Spinal cord (tissue), 10 donors: ENCODE measurements around the gene EEF2KMT. TPM values are rescaled to one million over a fixed set of nuclear protein-coding genes. Genes with fewer than 3 reads are reported as not detected.
A peak's percentile ranks its signal among the peaks of the same experiment; 100 is the strongest.
"Not testable (repeated sequence)": the region's sequence is repeated elsewhere in the genome, so short reads cannot be mapped to it uniquely, and the experiment has no call there.

Source experiments
- DNase-seq, 6 donors: peaks; one replicate each; pipeline versions ENCODE4 v3.0.0 to v3.0.0-alpha.2; 2013 to 2015; ENCODE audit warnings: low spot score in 6 of 6, low read depth in 4 of 6
- H3K27ac ChIP-seq: one replicate; pipeline ENCODE4 v1.5.1; 2013; ENCODE audit warnings: low read depth, low read length, control low read depth
- H3K27me3 ChIP-seq: one replicate; pipeline ENCODE4 v1.6.1; 2013; ENCODE audit warnings: low read length; ENCODE audit not compliant: control insufficient read depth, insufficient read depth
- H3K36me3 ChIP-seq: one replicate; pipeline ENCODE4 v1.6.1; 2013; ENCODE audit warnings: low read length; ENCODE audit not compliant: control insufficient read depth, insufficient read depth
- H3K4me1 ChIP-seq: one replicate; pipeline ENCODE4 v1.6.1; 2013; ENCODE audit warnings: low read length; ENCODE audit not compliant: control insufficient read depth, insufficient read depth
- H3K4me3 ChIP-seq: one replicate; pipeline ENCODE4 v1.5.1; 2013; ENCODE audit warnings: low read depth, low read length, control low read depth
- H3K9me3 ChIP-seq: one replicate; pipeline ENCODE4 v1.6.1; 2013; ENCODE audit warnings: low read length; ENCODE audit not compliant: control insufficient read depth, insufficient read depth
- WGBS: methylation state at CpG from one replicate; pipeline ENCODE4 v1.1.5; 2013; ENCODE audit warnings: missing lambda C conversion rate; ENCODE audit not compliant: insufficient coverage; 5-methylcytosine and 5-hydroxymethylcytosine counted together
- polyA plus RNA-seq, 2 donors: library from polyadenylated mRNA; unstranded; fragments of 120-200 nt; gene quantifications; one replicate each; pipeline ENCODE4 v1.2.1, GENCODE V29; 2013; ENCODE audit not compliant: insufficient read length in 2 of 2
- total RNA-seq, 2 donors: library from RNA; depleted of rRNA in 1 of 2; stranded (reverse); fragments of 120-200 nt in 1 of 2; fragments of >200 nt in 1 of 2; gene quantifications; one replicate each; pipeline versions ENCODE4 v1.2.3 to v1.2.4, GENCODE V29; 2013 to 2014
- donor health status: healthy.

Gene EEF2KMT
- total and polyA plus RNA-seq, 4 donors, result 6.7 to 15.3 (median 11.5) TPM

DNA sequence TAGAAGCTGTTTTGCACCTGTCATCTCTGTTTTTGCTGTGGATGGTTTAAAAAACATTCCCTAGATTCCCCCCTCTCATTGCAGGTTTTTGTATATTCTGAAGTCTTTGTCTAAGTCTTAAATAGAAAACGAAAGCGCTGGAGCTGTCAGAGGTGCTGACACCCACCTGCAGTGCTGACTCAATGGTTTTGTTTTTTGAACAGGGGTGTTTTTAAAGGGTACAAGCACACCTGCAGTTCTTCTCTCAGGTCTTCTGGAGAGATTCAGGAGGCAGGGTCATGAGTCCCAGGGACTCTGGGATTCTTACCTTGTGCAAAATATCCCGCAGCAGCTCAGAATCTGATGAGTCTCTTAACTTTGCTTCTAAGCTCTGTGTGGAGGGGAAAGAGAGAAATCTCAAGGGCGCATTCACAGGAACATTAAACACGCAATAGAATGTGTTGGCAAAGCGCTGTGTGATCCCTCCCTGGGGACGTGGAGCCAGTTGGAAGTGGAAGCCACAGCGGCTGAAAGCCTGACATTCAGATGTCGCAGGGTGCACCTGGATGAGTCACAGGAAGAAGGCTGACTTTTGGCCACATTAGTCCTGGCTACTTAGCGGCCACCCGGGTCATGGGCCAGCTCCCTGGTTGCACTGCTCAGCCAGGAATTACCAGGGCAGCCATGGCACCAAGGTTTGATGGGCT, 2.3 kb downstream of the EEF2KMT start:
- H3K27ac ChIP-seq, H3K4me3 ChIP-seq, H3K9me3 ChIP-seq, H3K4me1 ChIP-seq, H3K27me3 ChIP-seq, H3K36me3 ChIP-seq: not testable (repeated sequence)
- DNase-seq, result peak in 1 of 6 donors; percentile 74
- 66% methylated on average over 9 of the region's 11 CpGs for WGBS

DNA sequence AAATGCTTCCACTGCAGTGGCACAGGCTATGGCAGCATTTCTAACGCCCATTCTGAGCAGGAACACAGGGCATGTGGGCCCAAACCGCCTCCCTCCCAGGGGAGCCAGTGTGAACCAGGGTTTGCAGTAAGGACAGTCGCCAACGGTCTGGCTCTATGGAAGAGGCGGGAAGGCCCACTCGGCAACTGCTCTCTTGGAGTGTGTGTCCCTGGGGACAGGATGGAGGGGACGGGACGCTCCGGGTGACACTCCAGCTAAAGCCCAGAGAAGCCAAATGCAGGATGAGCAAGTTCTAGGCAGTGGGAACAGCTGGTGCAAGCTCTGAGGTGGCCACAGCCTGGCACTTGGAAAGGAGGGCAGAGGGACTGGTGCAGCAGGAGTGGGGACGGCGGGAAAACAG, 3.8 kb downstream of the EEF2KMT start:
- not testable (repeated sequence) for H3K9me3 ChIP-seq, H3K4me1 ChIP-seq, DNase-seq, H3K27me3 ChIP-seq, H3K4me3 ChIP-seq, H3K27ac ChIP-seq
- 83% methylated on average over 9 of the region's 11 CpGs for WGBS
- H3K36me3 ChIP-seq, result peaks cover 12% of the 10 kb centered on the region

DNA sequence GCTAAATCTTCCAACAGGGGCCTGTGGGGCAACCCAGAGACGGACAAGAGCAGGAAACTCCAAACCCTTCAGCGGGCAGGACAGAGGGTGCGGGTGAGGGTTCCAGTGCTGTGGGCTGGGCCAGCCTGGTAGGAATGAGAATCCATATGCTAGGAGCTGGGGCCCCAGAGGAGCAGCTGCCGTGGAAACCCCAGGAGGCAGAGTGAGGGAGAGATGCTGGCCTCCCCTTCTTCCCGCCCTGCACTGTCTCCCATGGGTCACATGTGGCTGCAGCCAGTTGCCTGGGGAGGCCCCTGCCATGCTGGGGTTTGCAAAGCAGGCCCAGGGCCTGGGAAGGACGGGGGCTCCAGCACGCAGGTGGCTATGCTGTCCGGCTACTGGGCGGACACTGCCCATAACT, 4.5 kb downstream of the EEF2KMT start:
- peaks cover 19% of the 10 kb centered on the region for H3K36me3 ChIP-seq

DNA sequence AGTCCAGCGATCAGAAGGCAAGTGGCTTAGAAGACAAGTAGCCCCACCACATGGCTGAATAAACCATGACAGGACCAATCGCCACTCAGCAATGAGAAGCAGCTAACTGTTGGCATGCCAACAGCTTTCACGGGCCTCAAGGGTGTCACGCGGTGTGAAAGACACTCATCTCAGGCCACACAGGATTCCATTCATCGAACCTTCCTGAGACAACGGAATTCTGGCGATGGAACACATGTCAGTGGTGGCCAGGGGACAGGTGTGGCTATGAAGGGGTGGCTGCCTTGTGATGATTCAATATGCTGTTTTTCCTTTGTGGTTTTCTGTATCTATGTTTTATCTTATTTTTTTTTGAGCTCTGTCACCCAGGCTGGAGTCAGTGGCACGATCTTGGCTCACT, 7.0 kb downstream of the EEF2KMT start:
- H3K27me3 ChIP-seq, result not testable (repeated sequence)
- WGBS, result 100% methylated on average over 2 of the region's 9 CpGs

More for the DNA sequence above, 4.5 kb downstream of the EEF2KMT start:
- not testable (repeated sequence) for H3K4me3 ChIP-seq, H3K9me3 ChIP-seq, H3K4me1 ChIP-seq, H3K27ac ChIP-seq, DNase-seq, H3K27me3 ChIP-seq
- WGBS, result 90% methylated on average over 2 of the region's 9 CpGs

DNA sequence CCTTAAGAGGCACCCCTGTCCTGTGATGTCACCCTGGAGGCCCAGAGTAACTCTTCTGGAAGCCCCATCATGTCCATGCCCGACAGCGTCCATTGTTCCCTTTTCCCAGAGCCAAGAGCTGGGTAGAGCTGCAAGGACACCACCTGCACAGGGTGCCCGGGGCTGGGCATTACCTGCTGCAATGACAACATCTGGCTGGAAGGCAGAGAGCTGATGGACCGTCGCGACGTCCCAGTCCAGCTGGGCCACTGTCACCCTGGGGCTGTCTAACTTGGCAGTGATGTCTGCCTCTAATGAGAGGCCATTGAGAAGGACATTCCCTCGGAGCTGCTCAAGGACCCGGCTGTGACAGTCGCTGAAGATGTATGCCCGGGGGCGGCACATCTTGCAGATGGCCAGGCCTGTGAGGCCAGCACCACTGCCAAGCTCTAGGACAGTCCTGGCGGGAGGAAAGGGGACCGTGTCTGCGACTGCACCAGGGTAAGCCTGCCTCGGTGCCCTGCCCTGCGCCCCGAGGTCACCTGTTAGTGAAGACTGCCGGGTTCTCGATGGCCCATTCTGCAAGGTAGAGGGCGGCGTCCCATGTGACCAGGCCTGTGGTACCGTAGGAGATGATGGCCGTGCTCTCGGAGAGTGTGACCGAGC, 7.6 kb downstream of the EEF2KMT start:
- not testable (repeated sequence) for H3K4me3 ChIP-seq, H3K9me3 ChIP-seq, H3K4me1 ChIP-seq, DNase-seq, H3K27ac ChIP-seq, H3K27me3 ChIP-seq
- 91% methylated on average over 25 of the region's 26 CpGs for WGBS
- H3K36me3 ChIP-seq, result peaks cover 27% of the 10 kb centered on the region

More for the DNA sequence above, 7.0 kb downstream of the EEF2KMT start:
- H3K4me1 ChIP-seq, H3K9me3 ChIP-seq, H3K4me3 ChIP-seq, H3K27ac ChIP-seq, DNase-seq: not testable (repeated sequence)
- H3K36me3 ChIP-seq, result peaks cover 26% of the 10 kb centered on the region

DNA sequence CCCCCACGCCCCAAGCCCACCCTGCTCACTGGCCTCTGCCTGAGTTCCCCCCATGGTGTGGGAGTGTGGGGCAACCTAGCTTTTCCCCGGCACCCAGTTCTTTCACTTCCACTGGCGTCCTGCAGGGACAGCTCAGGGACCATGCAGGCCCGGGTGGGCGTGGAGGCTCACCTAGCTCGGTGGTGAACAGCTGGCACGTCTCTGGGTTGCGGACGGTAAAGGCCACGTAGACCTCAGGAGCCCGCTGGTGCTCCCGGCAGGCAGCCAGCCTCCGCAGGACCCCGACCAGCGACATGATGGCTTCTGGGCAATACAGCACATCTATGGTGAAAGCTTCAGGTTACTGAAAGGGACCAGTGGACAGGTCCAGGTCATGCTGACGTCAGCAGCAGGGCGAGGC, 8.7 kb downstream of the EEF2KMT start:
- WGBS, result 96% methylated on average over 11 of the region's 17 CpGs
- peaks cover 33% of the 10 kb centered on the region for H3K36me3 ChIP-seq
- H3K27ac ChIP-seq, DNase-seq, H3K4me3 ChIP-seq, H3K27me3 ChIP-seq, H3K4me1 ChIP-seq, H3K9me3 ChIP-seq: not testable (repeated sequence)

DNA sequence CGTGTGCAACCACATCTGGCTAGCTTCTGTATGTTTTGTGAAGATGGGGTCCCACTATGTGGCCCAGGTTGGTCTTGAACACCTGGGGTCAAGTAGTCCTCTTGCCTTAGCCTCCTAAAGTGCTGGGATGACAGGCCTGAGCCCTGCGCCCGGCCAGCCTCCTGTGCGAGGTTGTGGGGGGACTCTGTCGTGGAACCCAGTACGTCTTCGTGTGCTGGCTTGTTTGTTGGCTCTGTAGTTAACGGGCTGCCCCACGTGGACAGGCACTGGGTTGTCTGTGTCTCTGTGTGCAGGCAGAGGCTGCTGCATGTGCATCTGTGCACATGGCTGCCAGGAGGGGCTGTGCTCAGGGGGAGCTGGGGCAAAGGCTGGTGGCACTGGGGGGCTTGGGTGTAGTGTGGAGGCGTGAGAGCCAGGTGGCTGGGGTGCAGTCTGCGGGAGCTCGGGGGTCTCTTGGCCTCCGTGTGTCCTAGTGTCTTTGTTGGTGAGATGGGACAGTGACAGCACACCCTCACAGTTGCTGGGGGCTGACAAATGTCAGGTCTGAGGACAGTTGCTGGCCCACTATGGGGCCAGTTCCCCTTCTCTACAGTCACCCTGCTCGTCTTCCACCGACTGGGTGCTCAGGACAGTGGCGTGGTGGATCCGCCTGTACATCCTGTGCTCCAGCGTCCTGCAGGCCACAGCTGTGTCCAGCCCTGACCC, 9.4 kb downstream of the EEF2KMT start:
- H3K36me3 ChIP-seq, result peaks cover 39% of the 10 kb centered on the region
- not testable (repeated sequence) for H3K27me3 ChIP-seq, DNase-seq, H3K27ac ChIP-seq, H3K4me3 ChIP-seq, H3K9me3 ChIP-seq, H3K4me1 ChIP-seq
- 91% methylated on average over 17 of the region's 18 CpGs for WGBS

DNA sequence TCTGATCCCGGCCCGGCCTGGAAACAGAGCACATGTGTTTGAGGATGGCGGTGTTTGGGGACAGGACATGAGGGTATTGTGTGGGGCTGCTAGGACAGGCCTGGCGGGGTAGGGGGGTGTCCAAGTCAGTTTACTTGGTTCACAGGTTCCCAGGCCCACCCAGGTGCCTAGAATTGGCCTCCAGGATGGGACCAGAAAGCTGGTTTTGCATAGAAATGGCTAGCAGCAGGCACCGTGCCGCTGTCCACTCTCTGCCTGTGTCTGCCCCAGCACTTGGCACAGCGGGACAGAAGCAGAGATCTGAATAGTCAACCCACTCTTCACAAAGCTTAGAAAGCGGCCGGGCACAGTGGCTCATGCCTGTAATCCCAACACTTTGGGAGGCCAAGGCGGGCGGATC, 11.9 kb downstream of the EEF2KMT start:
- H3K4me3 ChIP-seq, H3K9me3 ChIP-seq, H3K27me3 ChIP-seq, DNase-seq, H3K27ac ChIP-seq, H3K4me1 ChIP-seq: not testable (repeated sequence)
- WGBS, result 97% methylated on average over 9 of the region's 11 CpGs
- H3K36me3 ChIP-seq, result peaks cover 55% of the 10 kb centered on the region

DNA sequence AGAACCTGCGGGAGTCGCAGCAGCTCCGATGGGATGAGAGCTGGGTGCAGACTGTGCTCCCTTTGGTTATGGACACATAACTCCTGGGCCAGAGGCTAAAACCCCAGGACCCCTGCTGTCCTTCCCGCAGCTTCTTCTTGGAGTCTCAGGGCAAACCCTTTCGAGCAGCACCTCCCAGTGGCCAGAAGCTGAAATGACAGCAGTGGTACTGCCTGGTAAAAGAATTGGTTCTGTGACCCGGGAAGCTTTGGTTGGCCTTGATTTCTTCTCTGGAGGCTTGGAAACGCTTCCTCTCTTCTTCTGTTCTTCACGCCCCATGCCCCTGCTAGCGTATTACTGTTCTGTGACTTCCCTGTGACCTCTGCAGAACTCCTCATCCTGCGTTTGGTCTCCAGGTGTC, 12.8 kb downstream of the EEF2KMT start:
- not testable (repeated sequence) for H3K9me3 ChIP-seq, H3K4me1 ChIP-seq, H3K27ac ChIP-seq, H3K27me3 ChIP-seq, H3K4me3 ChIP-seq
- WGBS, result 62% methylated on average over 10 of the region's 10 CpGs
- H3K36me3 ChIP-seq, result peaks cover 55% of the 10 kb centered on the region
- DNase-seq, result peak in 2 of 6 donors; percentile 49 to 61
